ENCODE data around the gene SEC62. TPM values are rescaled to one million over a fixed set of nuclear protein-coding genes. Genes with fewer than 3 reads are reported as not detected.

Gene SEC62
- total RNA-seq, 1 experiment from 2014 or later: 34.6 TPM

GRCh38 chr3:170040418-170040817, 73.8 kb downstream of the SEC62 start:
- no peak for DNase-seq (ENCODE audit: low read depth, low spot score)
- in situ Hi-C loops (cut with HindIII; ENCODE audit: low pct_unique_long_range_greater_than_20kb, low sequenced_read_pairs): no loop called here

GRCh38 chr3:170043506-170043905, 76.9 kb downstream of the SEC62 start:
- DNase-seq (ENCODE audit: low read depth, low spot score): no peak
- in situ Hi-C loops (cut with HindIII; ENCODE audit: low pct_unique_long_range_greater_than_20kb, low sequenced_read_pairs): no loop called here

- in situ Hi-C loops (cut with HindIII; ENCODE audit: low pct_unique_long_range_greater_than_20kb, low sequenced_read_pairs): no loop called here
- no peak for DNase-seq (ENCODE audit: low read depth, low spot score)
Measured at GRCh38 chr3:170044271-170044670, 77.7 kb downstream of the SEC62 start.

GRCh38 chr3:170044795-170045244, 78.2 kb downstream of the SEC62 start:
- in situ Hi-C loops (cut with HindIII; ENCODE audit: low pct_unique_long_range_greater_than_20kb, low sequenced_read_pairs): no loop called here

GRCh38 chr3:170046269-170047132, 79.9 kb downstream of the SEC62 start:
- no peak for DNase-seq (ENCODE audit: low read depth, low spot score)
- in situ Hi-C loops (cut with HindIII; ENCODE audit: low pct_unique_long_range_greater_than_20kb, low sequenced_read_pairs): no loop called here

More at GRCh38 chr3:170044795-170045244, 78.2 kb downstream of the SEC62 start:
- DNase-seq (ENCODE audit: low read depth, low spot score): peak; percentile 11

GRCh38 chr3:170047133-170047404, 80.5 kb downstream of the SEC62 start:
- no peak for DNase-seq (ENCODE audit: low read depth, low spot score)
- in situ Hi-C loops (cut with HindIII; ENCODE audit: low pct_unique_long_range_greater_than_20kb, low sequenced_read_pairs): no loop called here

Other genes with a start within 250 kb of the SEC62 start
- gene TERC, start 201.7 kb upstream of the SEC62 start, total RNA-seq (2014; rRNA removed; shearing (Covaris generic)): 2.5 and 10.4 TPM in 2 replicates
- gene ACTRT3, start 197.2 kb upstream of the SEC62 start, total RNA-seq (2014; rRNA removed; shearing (Covaris generic)): 0.24 TPM in 1 of 2 replicates, not detected in the other
- gene MYNN, start 193.4 kb upstream of the SEC62 start, total RNA-seq (2014; rRNA removed; shearing (Covaris generic)): 15.2 and 15.9 TPM in 2 replicates
- gene LRRIQ4, start 153.9 kb upstream of the SEC62 start, total RNA-seq (2014; rRNA removed; shearing (Covaris generic)): not detected in 2 replicates
- gene LRRC34, start 153.9 kb upstream of the SEC62 start, total RNA-seq (2014; rRNA removed; shearing (Covaris generic)): 4.9 and 6.5 TPM in 2 replicates
- not detected in 2 replicates for gene LRRC31, start 96.9 kb upstream of the SEC62 start, total RNA-seq (2014; rRNA removed; shearing (Covaris generic))
- not detected in 2 replicates for gene SAMD7, start 55.2 kb upstream of the SEC62 start, total RNA-seq (2014; rRNA removed; shearing (Covaris generic))
- 3.2 and 3.7 TPM in 2 replicates for gene GPR160, start 71.2 kb downstream of the SEC62 start, total RNA-seq (2014; rRNA removed; shearing (Covaris generic))
- gene PHC3, start 214.9 kb downstream of the SEC62 start, total RNA-seq (2014; rRNA removed; shearing (Covaris generic)): 11.1 and 15.8 TPM in 2 replicates

Data from SK-MEL-5 (cell line).